ENCODE data around the gene ART4. TPM values are rescaled to one million over a fixed set of nuclear protein-coding genes. Genes with fewer than 3 reads are reported as not detected.
A peak's percentile ranks its signal among the peaks of the same experiment; 100 is the strongest.

ART4 gene
- total and polyA plus RNA-seq, 9 donors = 0.05 to 5.6 (median 0.46) TPM

- DNase-seq = peak in 4 of 5 donors; percentile 44 to 61 (median 49)
- Histone ChIP-seq H3K4me1 (ENCODE audit: insufficient read depth) (peaks cover 10% of the 10 kb centered on the region), H3K36me3 (no peaks in the 10 kb centered on the region), H3K27me3 (no peaks in the 10 kb centered on the region), H3K9me3 (no peaks in the 10 kb centered on the region), H3K4me3 (peak within 1 kb of the TSS; percentile 37), H3K27ac (peak within 1 kb of the TSS; percentile 72 to 74)
- WGBS, 3 donors = 5 to 6% (median 5%) methylated on average over 6 of the region's 6 CpGs
- intact Hi-C loops (cut with DNase I) = loop anchor here in 2 of 4 donors (5.0 to 10.0 kb wide), 2 partner anchors 38 to 111 kb away; a partner anchor contains a TSS
- TF ChIP-seq EP300 (IDR thresholded peaks at IDR 0.05) (no peak), POLR2A (IDR thresholded peaks at IDR 0.05) (peak; percentile 47), CTCF (IDR thresholded peaks at IDR 0.05) (no peak)
Measured at GRCh38 chr12:14885718-14886221, 42.4 kb upstream of the ART4 start, which contains the start of gene MGP. MGP (minus strand) TSS chr12:14885854; CDS start chr12:14885791, 63 bp downstream.

GRCh38 chr12:14884458-14884878, 41.1 kb upstream of the ART4 start:
- Histone ChIP-seq H3K27me3 (no peaks in the 10 kb centered on the region), H3K4me1 (ENCODE audit: insufficient read depth) (peaks cover 10% of the 10 kb centered on the region), H3K27ac (peak overlapping the region; percentile 26 to 74), H3K36me3 (no peaks in the 10 kb centered on the region), H3K9me3 (no peaks in the 10 kb centered on the region), H3K4me3 (peak overlapping the region; percentile 37)
- peak; percentile 81 to 93 (median 88) for DNase-seq
- intact Hi-C loops (cut with DNase I) = loop anchor here in 1 of 4 donors (10.0 kb wide), 1 partner anchor 110 kb away; a partner anchor contains a TSS
- no peak for TF ChIP-seq EP300 (IDR thresholded peaks at IDR 0.05)
- TF ChIP-seq POLR2A (IDR thresholded peaks at IDR 0.05) = no peak
- TF ChIP-seq CTCF (IDR thresholded peaks at IDR 0.05) = no peak
- 0 to 1% (median 0%) methylated on average over 5 of the region's 5 CpGs for WGBS, 3 donors

GRCh38 chr12:14883686-14884085, 40.4 kb upstream of the ART4 start:
- 46 to 50% (median 46%) methylated on average over 10 of the region's 10 CpGs for WGBS, 3 donors
- no peak for DNase-seq
- no peaks in the 10 kb centered on the region for H3K9me3 ChIP-seq
- H3K27me3 ChIP-seq = no peaks in the 10 kb centered on the region
- intact Hi-C loops (cut with DNase I) = loop anchor here in 1 of 4 donors (10.0 kb wide), 1 partner anchor 109 kb away; a partner anchor contains a TSS
- peaks cover 10% of the 10 kb centered on the region for H3K4me1 ChIP-seq (ENCODE audit: insufficient read depth)
- peak overlapping the region; percentile 37 for H3K4me3 ChIP-seq
- H3K27ac ChIP-seq = peak overlapping the region; percentile 26 to 74
- TF ChIP-seq POLR2A (IDR thresholded peaks at IDR 0.05) (no peak), CTCF (IDR thresholded peaks at IDR 0.05) (no peak), EP300 (IDR thresholded peaks at IDR 0.05) (no peak)
- no peaks in the 10 kb centered on the region for H3K36me3 ChIP-seq

- intact Hi-C loops (cut with DNase I) = loop anchor here in 1 of 4 donors (10.0 kb wide), 1 partner anchor 106 kb away; a partner anchor contains a TSS
- H3K4me1 ChIP-seq (ENCODE audit: insufficient read depth) = peaks cover 9% of the 10 kb centered on the region
- H3K27me3 ChIP-seq = no peaks in the 10 kb centered on the region
- 84 to 87% (median 87%) methylated on average over 6 of the region's 6 CpGs for WGBS, 3 donors
- TF ChIP-seq EP300 (IDR thresholded peaks at IDR 0.05) = no peak
- TF ChIP-seq POLR2A (IDR thresholded peaks at IDR 0.05) = no peak
- TF ChIP-seq CTCF (IDR thresholded peaks at IDR 0.05) = no peak
- no peak overlapping the region for H3K4me3 ChIP-seq
- DNase-seq = no peak
- no peaks in the 10 kb centered on the region for H3K36me3 ChIP-seq
- H3K27ac ChIP-seq = no peak overlapping the region
- H3K9me3 ChIP-seq = no peaks in the 10 kb centered on the region
Measured at GRCh38 chr12:14880890-14881453, 37.6 kb upstream of the ART4 start.

Measured in ovary (tissue), 9 donors.